Heart right ventricle (tissue), 16 donors: ENCODE measurements around the gene NFATC1. TPM values are rescaled to one million over a fixed set of nuclear protein-coding genes. Genes with fewer than 3 reads are reported as not detected.

Experiments used
- ATAC-seq, 8 donors: fragments of 200-7000 bp; cut with Tn5 transposase; one replicate each; pipeline ENCODE4 v1.9.1; 2020; ENCODE audit warnings: mild to moderate bottlenecking in 8 of 8, moderate library complexity in 8 of 8, moderate number of reproducible peaks in 1 of 8
- DNase-seq, 2 donors: peaks; one replicate each; pipeline ENCODE4 v3.0.0-alpha.2; 2020
- H3K27ac ChIP-seq, 10 donors: fragments of 200-600 bp; sonication (generic) in 2 of 10; one replicate each; pipeline versions ENCODE4 v1.5.0 to v1.8.0; 2020 to 2022; ENCODE audit warnings: mild to moderate bottlenecking in 3 of 10
- H3K27me3 ChIP-seq, 7 donors: fragments of 200-600 bp; one replicate each; pipeline ENCODE4 v1.8.0; 2021 to 2022; ENCODE audit warnings: mild to moderate bottlenecking in 2 of 7
- H3K36me3 ChIP-seq, 9 donors: fragments of 200-600 bp; sonication (generic) in 1 of 9; one replicate each; pipeline versions ENCODE4 v1.5.0 to v1.8.0; 2020 to 2022; ENCODE audit warnings: mild to moderate bottlenecking in 2 of 9
- H3K4me1 ChIP-seq, 9 donors: fragments of 200-600 bp; sonication (generic) in 1 of 9; one replicate each; pipeline versions ENCODE4 v1.5.0 to v1.8.0; 2020 to 2022; ENCODE audit warnings: mild to moderate bottlenecking in 4 of 9
- H3K4me3 ChIP-seq, 10 donors: fragments of 200-600 bp; sonication (generic) in 2 of 10; one replicate each; pipeline versions ENCODE4 v1.5.0 to v1.8.0; 2020 to 2022; ENCODE audit warnings: mild to moderate bottlenecking in 7 of 10, moderate library complexity in 2 of 10
- H3K9me3 ChIP-seq, 11 donors: fragments of 200-600 bp in 10 of 11; sonication (generic) in 2 of 11; one replicate each; pipeline versions ENCODE4 v1.5.0 to v1.8.0; 2013 to 2022; ENCODE audit warnings: mild to moderate bottlenecking in 2 of 11, control low read depth in 1 of 11, moderate library complexity in 1 of 11
- WGBS, 2 donors: extraction: QIAGEN DNeasy Blood & Tissue Kit; methylation state at CpG; one replicate each; pipeline ENCODE4 v1.1.7; 2013; ENCODE audit warnings: inconsistent platforms in 1 of 2; 5-methylcytosine and 5-hydroxymethylcytosine counted together
- intact Hi-C, 10 donors: fragments of 100-400 bp; cut with DNase I; formaldehyde crosslinking; loops; one replicate each; pipeline versions ENCODE4 v1.11.1 to v1.14.2; 2022
- polyA plus RNA-seq, 2 donors: library from polyadenylated mRNA; stranded (reverse); fragments of 200-250 nt; gene quantifications; one replicate each; pipeline ENCODE4 v1.2.3, GENCODE V29; 2013
- total RNA-seq, 10 donors: library from RNA; stranded (reverse); fragmentation: NEBNext Ultra II Directional in 3 of 10; extraction: Animal tissue kit (Norgen Biotek cat#: 25700) in 3 of 10; gene quantifications; one replicate each; pipeline versions ENCODE4 v1.2.1 to v1.2.4, GENCODE V29; 2021 to 2023
- TF ChIP-seq, protein P1 (sequence below), 9 donors: fragments of 200-600 bp; sonication (generic) in 2 of 9; IDR thresholded peaks; one replicate each; pipeline versions ENCODE4 v1.5.0 to v1.8.0; 2021 to 2022; ENCODE audit warnings: antibody characterized with exemption in 9 of 9, mild to moderate bottlenecking in 5 of 9, moderate library complexity in 1 of 9
- donor health status: Arrhythmogenic right ventricular cardiomyopathy.
- donor health status: ischemic (EF 13 %, LVEDD 7.1; RV severe dilation, severe dysfunction).
- donor health status: healthy with polysubstance abuse.
- donor health status: DM: no; HTN: yes; CAD: no.
- donor health status: DM: no; HTN: no; CAD: no.
- donor health status: ischemic (EF 25% LVEDD 6.9; RV normal size, moderate dysfunction).
- donor health status: ischemic (EF 25% LVEDD 5.7; RV mildly dilated, moderate dysfunction).
- donor health status: healthy.
- donor health status: DM: yes; HTN: yes; CAD: no.
- donor health status: Ischemic cardiomyopathy.
- donor health status: ischemic (EF 35%, LVEDD 5.7; RV mildly dilated, moderate dysfunction).
- donor health status: nonischemic (EF 11% LVEDD 7.7; RV severe dilation, severe dysfunction).
- donor health status: DM: yes; HTN: yes; CAD: no.
- donor health status: PGD.
- donor health status: ischemic (EF 29% LVEDD 5.4; RV normal size, mild dysfunction).
- donor health status: nonischemic (EF 23%, LVEDD 6.1; RV moderate dilation, normal function).

Gene NFATC1
- total and polyA plus RNA-seq, 12 donors: 6.3 to 23.8 (median 18.6) TPM

DNA sequence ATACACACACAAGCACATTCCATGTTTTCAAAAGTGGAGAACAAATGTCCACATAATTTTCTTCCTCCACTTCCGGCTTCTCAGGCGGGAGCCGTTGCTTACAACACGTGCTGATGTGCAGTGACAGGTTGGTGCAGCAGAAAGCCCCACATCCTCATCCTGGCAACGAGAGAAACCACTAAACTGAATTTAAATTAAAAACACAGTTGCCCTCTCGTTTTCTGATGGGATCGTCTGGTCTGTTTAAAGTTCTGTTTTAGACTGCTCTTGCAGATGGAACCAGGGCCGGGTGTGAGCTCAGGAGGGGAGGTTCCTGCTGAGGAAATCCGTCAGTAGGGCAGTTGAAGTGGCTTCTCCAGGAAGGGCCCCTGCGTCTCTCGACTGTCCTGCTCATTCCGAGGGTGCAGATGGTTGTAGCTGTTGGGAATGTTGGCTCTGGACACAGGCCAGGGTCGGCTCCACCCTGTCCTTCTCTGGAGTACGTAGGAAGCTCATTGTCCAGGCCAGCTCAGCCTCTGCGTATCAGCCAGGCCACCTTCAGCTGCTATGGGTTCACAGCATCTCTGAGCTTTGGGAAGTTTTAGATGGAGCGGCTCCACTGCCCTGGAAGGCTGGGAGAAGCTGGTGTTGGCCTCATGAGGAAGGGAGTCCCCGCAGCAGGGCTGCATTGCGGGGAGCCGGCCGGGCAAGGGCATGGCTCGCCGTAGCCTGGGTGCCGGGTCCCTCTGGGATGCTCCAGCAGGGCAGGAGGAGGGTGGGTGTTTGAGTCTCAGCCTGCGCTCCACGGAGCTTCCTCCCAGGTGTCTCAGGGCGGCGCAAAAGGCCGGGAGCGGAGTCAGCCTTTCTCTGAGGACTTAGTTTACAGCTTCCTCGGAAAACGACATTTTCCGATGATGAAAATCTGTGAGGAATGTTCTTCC, 58.3 kb downstream of the NFATC1 start:
- ATAC-seq: peak; percentile 10 to 66 (median 46)
- TF ChIP-seq, protein P1, sequence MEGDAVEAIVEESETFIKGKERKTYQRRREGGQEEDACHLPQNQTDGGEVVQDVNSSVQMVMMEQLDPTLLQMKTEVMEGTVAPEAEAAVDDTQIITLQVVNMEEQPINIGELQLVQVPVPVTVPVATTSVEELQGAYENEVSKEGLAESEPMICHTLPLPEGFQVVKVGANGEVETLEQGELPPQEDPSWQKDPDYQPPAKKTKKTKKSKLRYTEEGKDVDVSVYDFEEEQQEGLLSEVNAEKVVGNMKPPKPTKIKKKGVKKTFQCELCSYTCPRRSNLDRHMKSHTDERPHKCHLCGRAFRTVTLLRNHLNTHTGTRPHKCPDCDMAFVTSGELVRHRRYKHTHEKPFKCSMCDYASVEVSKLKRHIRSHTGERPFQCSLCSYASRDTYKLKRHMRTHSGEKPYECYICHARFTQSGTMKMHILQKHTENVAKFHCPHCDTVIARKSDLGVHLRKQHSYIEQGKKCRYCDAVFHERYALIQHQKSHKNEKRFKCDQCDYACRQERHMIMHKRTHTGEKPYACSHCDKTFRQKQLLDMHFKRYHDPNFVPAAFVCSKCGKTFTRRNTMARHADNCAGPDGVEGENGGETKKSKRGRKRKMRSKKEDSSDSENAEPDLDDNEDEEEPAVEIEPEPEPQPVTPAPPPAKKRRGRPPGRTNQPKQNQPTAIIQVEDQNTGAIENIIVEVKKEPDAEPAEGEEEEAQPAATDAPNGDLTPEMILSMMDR (IDR thresholded peaks at IDR 0.05): no peak
- peaks cover 11 to 32% (median 23%) of the 10 kb centered on the region in 9 donors for H3K4me1 ChIP-seq
- peaks cover 0 to 80% (median 11%) of the 10 kb centered on the region in 9 donors for H3K36me3 ChIP-seq
- no peak overlapping the region for H3K4me3 ChIP-seq
- DNase-seq: peak; percentile 36 to 58
- 69 to 70% methylated on average over 32 of the region's 32 CpGs for WGBS, 2 donors
- H3K27ac ChIP-seq: peak overlapping the region in 8 of 10 donors; percentile 4 to 65 (median 50)
- intact Hi-C loops: loop anchor here in 1 of 10 donors (5.0 kb wide), 1 partner anchor 47 kb away; no protein-coding TSS in a partner anchor
- H3K27me3 ChIP-seq: no peaks in the 10 kb centered on the region
- no peaks in the 10 kb centered on the region for H3K9me3 ChIP-seq

DNA sequence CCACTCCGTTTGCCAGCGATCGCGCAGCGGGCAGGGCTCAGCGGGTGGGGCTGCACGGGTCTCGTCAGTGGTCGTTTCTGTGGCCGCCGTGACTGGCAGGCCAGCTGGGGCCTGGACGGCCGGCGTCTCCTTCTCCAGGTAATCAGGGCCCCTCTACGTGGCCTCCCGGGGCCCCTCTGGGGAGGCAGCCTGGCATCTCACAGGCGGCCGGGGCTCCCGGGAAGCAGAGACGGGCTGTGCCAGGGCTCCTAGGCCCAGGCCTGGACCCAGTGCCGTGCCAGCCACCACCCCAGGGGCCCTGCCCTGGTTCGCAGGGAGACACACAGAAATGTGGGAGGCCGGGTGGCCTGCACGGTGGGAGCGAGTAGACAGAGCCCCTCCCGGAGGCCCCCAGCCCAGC, 59.5 kb downstream of the NFATC1 start:
- H3K4me1 ChIP-seq: peaks cover 14 to 44% (median 35%) of the 10 kb centered on the region in 9 donors
- TF ChIP-seq, protein P1 (IDR thresholded peaks at IDR 0.05): no peak
- DNase-seq: no peak
- ATAC-seq: no peak
- H3K4me3 ChIP-seq: no peak overlapping the region
- WGBS, 2 donors: 97% methylated on average over 26 of the region's 26 CpGs
- intact Hi-C loops: loop anchor here in 5 of 10 donors (5.0 kb wide), 3 partner anchors 53 to 72 kb away; partner anchors contain the start of gene NFATC1 (in 3 of the 5)
- H3K9me3 ChIP-seq: no peaks in the 10 kb centered on the region
- peaks cover 0 to 69% (median 11%) of the 10 kb centered on the region in 9 donors for H3K36me3 ChIP-seq
- no peak overlapping the region for H3K27ac ChIP-seq
- no peaks in the 10 kb centered on the region for H3K27me3 ChIP-seq

DNA sequence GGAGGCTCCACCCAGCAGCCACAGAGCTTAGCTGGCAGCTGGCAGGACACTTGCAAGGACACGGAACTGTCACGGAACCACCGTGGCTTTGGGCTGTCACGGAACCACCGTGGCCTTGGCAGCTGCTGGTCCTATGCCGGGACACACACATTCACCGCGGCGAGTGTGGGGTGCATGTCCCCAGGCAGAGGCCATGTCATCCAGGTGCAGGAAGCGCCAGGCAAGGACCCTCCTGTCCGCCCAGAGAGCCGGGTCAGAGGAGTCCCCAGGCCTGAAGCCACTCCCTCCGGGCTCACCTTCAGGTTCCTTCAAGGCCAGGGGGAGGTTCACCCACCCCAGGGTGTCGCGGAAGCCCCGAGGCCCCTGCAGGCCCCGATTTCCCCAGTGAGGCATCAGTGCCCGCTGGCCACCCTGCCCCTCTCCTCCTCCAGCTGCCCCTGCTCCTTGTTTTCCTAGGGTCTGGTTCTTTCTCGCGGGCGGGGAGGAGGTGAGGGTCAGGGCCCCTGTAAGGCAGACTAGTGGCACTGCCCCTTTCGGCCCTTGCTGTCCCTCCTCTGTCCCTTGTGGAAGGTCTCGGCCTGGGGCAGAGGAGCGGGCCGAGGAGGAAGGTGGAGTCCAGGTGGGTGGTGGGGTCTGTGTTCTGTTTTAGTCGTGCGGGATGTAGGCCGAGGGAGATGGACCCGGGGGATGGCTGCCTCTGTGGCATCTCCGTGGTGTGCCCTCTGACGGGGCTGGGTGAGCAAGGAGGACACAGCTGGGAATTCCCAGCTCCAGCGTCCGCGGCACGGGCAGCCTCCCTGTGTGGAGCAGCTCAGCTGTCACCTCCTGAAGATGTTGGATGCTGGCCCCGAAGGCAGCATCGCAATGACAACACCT, 60.6 kb downstream of the NFATC1 start:
- Histone ChIP-seq H3K27ac (no peak overlapping the region), H3K9me3 (no peaks in the 10 kb centered on the region), H3K27me3 (no peaks in the 10 kb centered on the region), H3K4me3 (no peak overlapping the region), H3K36me3 (peaks cover 0 to 69% (median 10%) of the 10 kb centered on the region in 9 donors), H3K4me1 (peaks cover 17 to 52% (median 43%) of the 10 kb centered on the region in 9 donors)
- TF ChIP-seq, protein P1 (IDR thresholded peaks at IDR 0.05): no peak
- WGBS, 2 donors: 95 to 98% methylated on average over 35 to 37 of the region's 37 CpGs
- intact Hi-C loops: loop anchor here in 5 of 10 donors (5.0 kb wide), 3 partner anchors 54 to 71 kb away; partner anchors contain the start of gene NFATC1 (in 3 of the 5)
- DNase-seq (no peak), ATAC-seq (no peak)

DNA sequence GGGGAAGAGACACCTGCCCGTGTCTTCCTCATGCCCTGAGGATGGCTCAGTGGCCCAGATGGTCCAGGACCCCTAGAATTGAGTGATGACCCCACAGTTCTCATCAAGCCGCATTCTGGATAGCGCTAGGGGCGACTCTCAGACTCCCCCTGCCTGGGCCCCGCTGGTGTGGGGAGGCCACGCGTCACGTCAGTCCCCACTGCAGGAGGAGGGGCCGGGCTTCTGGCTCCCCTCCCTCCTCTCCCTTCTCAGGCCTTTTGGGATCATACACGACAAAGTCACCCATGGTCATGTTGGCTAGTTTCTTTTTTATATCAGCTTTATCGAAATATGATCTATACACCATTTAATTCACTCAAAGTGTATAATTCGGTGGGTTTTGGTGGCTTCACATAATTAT, 61.5 kb downstream of the NFATC1 start:
- no peak overlapping the region for H3K27ac ChIP-seq
- peaks cover 17 to 52% (median 43%) of the 10 kb centered on the region in 9 donors for H3K4me1 ChIP-seq
- ATAC-seq (no peak), DNase-seq (no peak)
- peaks cover 0 to 69% (median 6%) of the 10 kb centered on the region in 9 donors for H3K36me3 ChIP-seq
- H3K9me3 ChIP-seq: no peaks in the 10 kb centered on the region
- no peak overlapping the region for H3K4me3 ChIP-seq
- 88 to 94% methylated on average over 12 of the region's 12 CpGs for WGBS, 2 donors
- intact Hi-C loops: loop anchor here in 5 of 10 donors (5.0 kb wide), 3 partner anchors 55 to 70 kb away; partner anchors contain the start of gene NFATC1 (in 3 of the 5)
- TF ChIP-seq, protein P1 (IDR thresholded peaks at IDR 0.05): no peak
- H3K27me3 ChIP-seq: no peaks in the 10 kb centered on the region
